NOMO-1 treated with dmso at 0.1 percent for 144 hours (cell line): ENCODE measurements around the gene CCM2L.
"Not testable (repeated sequence)": the region's sequence is repeated elsewhere in the genome, so short reads cannot be mapped to it uniquely, and the experiment has no call there.

ENCODE experiments used
- DNase-seq: peaks from one replicate; lab custom pipeline; 2025; ENCODE audit not compliant: unreplicated experiment; lab: John Stamatoyannopoulos, UW

Gene CCM2L

DNA sequence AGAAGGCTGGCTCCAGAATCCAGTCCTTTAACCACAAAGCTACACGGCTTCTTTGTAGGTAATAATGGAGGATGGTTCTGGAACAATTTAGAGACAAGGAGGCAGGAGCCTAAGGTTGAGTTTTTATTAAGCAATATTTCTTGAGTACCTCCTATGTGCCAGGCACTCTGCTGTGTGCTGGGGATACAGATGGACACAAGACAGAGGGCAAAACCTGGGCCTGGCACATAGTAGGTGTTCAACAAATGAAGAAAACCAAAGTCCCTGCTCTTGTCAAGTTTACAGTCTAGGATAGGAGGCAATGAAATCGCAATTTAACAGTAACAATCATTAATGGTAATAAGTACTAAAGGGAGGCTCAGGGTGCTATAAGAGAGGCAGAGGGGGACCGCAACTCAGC, 17.4 kb downstream of the CCM2L start:
- DNase-seq = no peak

DNA sequence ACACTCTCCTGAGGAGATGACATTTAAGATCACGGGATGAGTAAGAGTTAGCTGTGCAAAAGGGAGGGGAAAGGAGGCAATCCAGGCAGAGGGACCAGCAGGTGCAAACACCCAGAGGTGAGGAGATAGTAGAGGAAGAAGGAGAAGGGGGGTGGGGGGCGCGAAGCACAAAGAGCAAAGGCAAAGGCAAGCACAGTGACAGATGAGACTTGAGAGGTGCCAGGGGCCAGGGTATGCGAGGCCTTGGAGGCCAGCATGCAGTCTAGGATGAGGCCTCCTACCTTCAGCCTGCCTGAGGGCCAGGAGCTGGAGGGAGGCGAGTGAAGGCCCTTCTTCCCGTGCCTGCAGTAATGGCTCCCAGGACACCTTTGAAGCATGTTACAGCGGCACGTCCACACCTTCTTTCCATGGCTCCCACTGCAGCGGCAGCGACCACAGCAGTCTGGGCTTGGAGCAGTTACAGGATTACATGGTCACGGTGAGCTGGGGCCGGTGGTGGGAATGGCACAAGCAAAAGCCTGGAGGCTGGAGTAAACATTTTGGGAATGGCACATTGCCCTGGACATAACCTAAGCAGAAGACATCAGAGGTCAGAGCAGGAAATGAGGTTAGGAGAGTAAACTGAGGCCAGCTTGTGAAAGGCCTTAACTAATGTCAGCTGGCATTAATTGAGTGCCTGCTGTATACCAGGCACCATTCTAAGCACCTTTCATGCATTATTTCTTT, 18.6 kb downstream of the CCM2L start:
- no peak for DNase-seq

DNA sequence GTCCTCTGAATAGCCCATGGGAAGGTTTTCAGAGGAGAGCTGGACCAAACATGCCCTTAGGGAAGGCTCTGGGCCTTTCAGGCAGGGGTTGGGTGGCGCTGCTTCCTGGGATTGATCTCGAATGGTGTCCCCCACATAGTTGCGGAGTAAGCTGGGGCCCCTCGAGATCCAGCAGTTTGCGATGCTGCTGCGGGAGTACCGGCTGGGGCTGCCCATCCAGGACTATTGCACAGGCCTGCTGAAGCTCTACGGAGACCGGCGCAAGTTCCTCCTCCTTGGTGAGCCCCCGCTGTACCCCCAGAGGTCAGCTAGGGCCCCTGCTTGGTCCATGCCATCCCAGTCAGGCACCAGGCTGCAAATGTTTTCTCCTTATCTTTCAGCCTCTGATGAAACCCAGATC, 19.3 kb downstream of the CCM2L start:
- no peak for DNase-seq

DNA sequence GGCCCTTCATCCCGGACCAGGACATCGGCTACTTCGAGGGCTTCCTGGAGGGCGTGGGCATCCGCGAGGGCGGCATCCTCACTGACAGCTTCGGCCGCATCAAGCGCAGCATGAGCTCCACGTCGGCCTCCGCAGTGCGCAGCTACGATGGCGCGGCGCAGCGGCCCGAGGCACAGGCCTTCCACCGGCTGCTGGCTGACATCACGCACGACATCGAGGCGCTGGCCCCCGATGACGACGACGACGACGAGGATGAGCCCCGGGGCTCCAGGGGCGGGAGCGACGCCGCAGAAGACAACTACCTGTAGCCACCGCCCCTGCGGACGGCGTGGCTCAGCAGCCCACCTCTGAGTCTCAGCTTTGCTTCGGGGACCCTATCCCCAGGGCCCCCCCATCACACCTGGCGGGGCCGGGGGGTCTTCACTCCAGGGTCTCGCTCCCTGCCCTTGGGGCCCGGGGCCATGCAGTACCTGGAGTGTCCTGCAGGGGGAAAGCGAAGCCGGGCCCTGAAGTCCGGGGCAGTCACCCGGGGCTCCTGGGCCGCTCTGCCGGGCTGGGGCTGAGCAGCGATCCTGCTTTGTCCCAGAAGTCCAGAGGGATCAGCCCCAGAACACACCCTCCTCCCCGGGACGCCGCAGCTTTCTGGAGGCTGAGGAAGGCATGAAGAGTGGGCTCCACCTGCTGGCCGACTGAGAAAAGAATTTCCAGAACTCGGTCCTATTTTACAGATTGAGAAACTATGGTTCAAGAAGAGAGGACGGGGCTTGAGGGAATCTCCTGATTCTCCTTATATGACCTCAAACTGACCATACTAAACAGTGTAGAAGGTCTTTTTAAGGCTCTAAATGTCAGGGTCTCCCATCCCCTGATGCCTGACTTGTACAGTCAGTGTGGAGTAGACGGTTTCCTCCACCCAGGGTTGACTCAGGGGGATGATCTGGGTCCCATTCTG, 21.0 kb downstream of the CCM2L start:
- DNase-seq = peak; percentile 35

DNA sequence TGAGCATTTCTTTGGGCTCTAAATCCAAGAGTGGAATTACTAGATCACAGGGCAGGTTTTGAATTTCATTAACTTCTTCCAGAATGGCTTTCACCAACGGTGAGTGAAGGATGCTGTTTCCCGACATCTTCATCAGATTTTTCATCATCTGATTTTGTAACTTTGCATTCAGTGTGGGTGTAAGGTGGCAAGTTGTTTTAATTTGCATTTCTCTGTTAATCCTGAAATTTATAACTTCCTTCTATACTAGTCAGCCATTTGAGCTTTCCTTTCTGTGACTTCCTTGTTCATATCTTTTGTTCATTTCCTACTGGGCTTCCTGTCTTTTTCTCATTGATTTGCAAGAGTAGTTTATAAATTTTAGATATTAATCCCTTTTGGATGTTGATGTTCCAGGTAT, 23.1 kb downstream of the CCM2L start:
- no peak for DNase-seq

DNA sequence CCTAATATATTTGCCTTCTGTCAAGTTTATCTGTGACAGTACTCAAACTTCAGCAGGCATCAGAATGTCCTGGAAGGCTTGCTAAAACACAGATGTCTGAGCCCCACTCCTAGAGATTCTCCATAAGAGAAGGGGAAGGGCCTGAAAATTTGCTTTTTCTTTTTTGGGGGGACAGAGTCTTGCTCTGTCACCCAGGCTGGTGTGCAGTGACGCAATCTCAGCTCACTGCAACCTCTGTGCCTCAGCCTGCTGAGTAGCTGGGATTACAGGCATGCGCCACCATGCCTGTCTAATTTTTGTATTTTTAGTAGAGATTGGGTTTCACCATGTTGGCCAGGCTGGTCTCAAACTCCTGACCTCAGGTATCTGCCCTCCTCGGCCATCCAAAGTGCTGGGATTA, 23.5 kb downstream of the CCM2L start:
- not testable (repeated sequence) for DNase-seq

DNA sequence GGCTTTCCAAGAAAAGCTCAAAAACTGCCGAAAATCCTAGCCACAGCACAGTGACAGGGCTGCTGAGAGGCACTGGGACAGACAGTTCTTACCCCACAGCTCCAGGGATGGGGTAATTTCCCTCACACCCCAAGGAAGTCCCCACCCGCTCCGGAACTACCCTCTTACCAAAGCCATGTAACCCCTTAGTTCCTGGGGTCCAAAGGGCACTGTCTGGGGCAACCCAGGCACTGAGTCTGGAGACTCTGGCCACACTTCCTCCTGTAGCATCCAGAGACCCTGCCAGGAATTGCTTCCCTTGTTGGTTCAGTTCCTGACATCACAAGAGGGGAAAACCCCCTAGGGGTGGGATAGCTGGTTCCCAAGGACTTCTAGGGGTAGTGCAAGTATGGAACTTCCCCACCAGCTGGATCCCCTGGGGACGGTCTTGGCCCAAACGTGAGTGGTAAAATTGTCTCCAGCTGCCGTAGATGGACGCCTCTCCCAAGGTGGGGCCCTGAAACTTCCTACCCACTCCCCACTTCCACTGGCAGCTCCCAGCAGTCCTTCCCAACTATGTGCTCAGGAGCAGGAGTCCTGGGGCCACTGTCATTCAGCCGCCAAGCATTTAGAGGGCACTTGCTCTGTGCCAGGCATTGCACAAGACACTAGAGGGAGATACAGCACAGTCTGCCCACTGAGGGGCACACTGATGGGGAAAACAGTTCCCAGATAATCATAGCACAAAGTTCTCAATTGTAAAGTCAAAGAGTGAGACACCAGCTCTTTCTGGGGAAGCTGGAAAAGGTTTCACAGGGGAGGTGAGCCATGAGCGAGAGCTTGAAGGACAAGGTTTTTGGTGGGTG, 24.6 kb downstream of the CCM2L start:
- DNase-seq = peak; percentile 52

DNA sequence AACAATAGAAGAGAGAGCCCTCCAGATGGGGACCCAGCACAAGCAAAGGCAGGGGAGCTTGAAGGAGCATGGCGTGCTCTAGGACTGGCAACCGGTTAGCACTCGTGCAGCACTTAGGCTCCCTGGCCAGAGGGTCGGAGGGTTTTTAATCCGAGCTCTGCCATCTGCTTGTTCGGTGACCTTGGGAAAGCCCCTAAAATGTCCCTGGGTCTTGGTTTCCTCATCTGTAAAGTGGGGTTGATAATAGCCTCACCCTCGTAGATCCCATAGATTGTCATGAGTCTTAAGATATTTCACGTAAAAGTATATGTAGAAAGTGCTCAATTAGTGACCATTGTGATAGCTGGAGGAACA, 25.2 kb downstream of the CCM2L start:
- no peak for DNase-seq

DNA sequence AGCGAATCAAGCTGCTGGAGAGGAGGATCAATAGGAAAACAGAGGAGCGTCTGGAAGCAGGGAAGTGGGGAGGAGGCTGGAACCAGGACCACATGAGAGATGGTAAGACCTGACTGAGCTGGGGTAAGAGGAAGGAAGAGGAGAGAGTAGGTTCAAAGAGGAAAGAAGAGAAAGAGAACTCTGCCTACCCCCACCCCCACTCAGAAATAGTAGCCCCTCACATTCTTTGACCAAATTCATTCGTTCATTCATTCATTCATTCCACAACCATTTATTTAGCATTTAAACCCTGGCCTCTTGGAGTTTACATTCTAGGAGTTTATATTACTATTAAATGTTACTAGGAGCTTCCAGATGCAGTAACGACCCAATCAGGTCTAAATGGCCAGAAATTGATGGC, 26.0 kb downstream of the CCM2L start:
- DNase-seq = no peak

DNA sequence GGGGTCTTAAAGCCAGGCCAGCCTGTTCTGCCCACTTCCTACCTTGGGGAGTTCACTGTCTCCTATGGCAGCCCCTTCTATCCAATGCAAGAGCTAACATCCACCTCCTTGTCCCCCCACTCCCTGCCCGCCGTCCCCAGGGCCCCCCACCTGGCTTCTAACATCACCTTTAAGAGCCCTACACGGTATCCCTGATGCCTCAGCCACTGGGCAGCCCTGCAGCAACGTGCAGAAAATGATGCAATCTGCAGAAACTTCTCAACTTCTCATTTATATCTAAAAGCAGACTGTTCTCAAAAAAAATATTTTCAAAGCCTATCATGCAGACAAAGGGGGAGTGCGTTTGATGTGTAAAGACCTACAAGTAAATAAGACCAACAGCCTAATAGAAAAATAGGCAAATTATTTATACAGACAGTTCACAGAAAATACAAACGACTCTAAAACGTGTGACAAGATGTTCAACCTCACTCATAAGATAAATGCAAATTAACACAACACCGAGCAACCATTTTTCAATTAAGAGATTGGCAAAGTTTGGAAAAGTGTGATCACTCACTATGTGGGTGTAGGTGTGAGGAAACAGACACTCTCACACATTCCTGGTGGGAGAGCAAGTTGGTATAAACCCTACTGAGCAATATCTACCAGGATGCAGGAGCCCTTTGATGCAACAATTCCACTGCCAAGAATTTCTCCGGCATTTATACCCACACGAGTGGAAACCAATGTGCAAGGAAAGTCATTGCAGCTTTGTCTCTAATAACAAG, 26.7 kb downstream of the CCM2L start:
- DNase-seq = peak; percentile 11

DNA sequence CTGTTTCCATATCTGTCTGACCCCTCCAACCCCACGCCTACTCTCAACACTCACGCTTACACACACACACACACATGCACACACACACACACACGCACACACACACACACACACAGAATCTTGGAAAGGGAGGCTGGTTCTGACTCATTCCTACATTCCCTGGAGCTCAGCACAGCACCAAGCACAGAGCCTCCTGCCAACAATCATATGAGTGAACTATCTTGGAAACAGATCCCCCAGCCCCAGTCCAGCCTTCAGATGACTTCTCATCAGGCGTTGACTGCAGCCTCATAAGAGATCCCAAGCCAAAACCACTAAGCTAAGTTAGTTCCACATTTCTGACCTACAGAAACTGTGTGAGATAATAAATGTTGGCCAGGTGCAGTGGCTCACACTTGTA, 27.7 kb downstream of the CCM2L start:
- DNase-seq = no peak

DNA sequence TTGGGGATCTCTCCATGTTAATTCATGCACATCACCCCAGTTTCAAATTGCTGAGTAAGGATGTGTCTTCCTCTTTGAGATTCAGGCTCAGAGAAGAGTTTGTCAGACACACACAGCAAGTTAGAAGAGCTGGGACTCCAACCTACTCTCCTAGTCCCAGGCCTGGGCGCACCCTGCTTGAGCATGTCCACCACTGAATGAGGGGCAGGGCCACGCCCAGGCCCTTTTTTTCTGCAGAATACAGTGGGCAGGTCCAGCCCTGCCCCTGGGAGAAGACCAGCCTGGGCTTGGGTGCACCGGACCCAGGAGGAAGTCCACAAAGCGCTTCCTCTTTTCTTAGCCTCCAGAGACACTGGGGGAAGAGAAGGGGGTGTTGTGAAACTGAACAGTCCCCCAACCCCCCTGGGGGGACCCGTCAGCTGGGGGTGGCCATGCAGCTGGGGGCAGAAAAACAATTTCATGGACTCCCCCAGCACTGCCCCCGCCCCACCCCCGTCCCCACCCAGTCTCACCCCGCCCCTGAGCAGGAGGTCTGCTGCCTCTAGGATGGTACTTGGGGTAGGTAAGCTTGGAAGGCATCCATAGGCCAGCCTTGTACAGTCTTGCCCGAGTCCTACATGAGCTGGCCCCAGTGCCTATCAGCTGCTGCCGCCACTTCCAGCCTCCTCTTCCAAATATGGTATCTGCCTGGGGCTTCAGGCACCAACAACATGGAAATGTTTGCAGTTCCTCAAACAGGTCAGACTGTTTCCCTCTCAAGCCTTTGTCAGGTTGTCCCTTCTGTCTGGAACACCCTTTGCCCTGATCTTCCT, 30.1 kb downstream of the CCM2L start:
- peak; percentile 85 for DNase-seq

DNA sequence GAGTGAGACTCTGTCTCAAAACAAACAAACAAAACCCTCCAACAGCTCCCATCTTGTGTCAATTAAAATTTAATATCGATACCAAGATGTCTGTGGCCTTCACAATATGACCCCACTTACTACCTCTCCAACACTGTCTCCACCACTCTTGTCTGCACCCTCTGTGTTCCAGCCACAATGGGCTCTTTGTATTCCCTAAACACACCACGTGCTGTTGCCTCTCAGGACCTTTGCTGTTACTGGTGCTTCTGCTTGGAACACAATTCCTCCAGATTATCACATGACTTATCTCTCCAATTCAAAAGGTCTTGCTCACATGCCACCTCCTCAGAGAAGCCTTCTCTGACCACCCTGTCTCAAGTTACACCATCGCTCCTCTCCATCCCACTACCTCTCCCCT, 35.8 kb downstream of the CCM2L start:
- no peak for DNase-seq

DNA sequence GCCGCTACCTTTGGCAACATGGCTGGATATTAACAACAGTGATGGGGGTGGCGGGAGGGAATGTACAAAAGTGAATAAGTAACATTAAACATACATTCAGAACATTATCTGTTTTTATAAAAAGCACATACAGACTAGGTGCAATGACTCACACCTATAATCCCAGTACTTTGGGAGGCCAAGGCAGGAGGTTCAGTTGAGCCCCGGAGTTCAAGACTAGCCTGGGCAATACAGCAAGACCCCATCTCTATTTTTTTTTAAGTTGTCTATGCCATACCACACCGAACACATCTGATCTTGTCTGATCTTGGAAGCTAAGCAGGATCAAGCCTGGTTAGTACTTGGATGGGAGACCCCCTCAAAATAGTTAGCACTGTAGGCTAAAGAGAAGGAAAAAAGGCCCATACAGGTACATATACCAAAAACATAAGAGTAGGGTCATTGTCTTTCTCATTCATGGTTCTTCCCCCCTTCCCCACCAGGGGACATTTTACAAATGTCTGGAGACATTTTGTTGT, 40.1 kb downstream of the CCM2L start:
- no peak for DNase-seq

DNA sequence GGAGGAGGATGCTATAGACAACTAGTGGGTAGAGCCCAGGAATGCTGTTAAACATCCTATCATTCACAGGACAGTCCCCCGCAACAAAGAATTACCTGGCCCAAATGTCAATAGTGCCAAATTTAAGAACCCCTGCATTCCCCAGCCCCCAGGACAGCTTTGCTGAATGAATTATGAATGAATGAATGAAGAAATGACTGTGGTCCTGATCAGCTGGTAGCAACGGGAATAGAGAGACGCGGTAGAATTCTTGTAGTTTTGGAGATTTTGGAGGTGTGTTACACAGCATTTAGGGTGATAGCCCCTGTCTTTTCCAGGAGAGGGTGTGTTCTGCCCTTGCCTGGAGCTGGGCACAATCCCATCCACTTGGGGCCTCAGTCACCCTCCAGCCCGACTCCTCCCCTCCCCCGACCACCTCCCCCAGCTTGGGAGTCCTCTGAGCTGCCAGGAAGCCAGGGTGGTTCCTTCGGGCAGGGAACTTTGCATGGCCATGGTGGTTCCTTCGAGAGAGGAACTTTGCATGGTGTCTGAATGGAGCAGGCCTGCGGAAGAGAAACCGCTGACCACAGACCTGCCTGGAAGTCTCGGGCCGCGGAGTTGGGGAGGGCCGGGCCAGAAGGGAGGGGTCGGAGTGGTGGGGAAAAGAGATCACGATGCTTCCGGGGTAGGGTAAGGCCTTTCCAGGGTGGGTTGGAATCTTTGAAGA, 40.8 kb downstream of the CCM2L start:
- DNase-seq = peak; percentile 70

DNA sequence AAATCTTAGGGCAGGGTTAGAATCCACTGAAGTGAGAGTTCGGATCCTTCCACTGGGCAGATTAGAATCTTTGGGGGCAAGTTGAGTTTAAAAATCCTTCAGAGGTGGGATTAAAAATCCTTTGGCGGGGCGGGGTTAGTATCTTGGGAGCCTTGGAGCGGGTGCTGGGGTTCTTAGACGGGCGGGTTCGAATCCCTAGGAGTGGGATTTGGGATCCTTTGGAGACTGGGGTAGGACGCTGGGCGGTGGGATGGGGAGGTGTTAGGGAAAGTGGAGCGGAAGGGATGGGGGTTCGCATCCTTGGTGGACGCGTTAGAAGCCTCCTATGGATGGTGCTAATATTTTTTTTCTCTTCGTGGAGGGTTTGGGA, 41.5 kb downstream of the CCM2L start:
- DNase-seq = no peak

DNA sequence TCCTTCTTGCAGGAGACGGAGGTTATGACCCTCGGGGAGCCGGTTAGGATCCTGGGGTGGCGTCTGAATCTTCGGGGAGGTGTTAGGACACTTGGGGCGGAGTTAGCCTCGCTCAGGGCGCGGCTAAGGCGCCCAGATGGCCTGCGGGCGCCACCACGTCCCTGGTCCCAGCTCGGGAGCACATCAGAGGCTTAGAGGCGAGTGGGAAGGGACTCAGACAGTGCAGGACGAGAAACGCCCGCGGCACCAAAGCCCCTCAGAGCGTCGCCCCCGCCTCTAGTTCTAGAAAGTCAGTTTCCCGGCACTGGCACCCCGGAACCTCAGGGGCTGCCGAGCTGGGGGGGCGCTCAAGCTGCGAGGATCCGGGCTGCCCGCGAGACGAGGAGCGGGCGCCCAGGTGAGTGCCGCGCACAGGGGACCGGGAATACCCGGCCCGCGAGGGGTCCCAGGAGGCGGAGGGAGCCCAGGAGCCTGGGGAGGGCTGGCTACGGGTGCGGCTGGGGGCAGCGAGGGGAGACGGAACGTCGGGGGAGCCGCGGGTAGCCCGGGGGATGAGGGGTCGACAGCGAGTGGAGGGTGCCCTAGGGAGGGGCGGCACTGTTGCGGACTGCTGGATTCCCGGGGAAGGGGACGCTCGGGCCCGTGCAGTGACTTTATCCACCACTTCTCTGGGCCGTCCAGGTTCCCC, 42.0 kb downstream of the CCM2L start, which contains the start of gene HCK:
TSS of gene HCK (plus strand) at position 153 of the 688 bp plus-strand sequence.
- DNase-seq = peak; percentile 41

DNA sequence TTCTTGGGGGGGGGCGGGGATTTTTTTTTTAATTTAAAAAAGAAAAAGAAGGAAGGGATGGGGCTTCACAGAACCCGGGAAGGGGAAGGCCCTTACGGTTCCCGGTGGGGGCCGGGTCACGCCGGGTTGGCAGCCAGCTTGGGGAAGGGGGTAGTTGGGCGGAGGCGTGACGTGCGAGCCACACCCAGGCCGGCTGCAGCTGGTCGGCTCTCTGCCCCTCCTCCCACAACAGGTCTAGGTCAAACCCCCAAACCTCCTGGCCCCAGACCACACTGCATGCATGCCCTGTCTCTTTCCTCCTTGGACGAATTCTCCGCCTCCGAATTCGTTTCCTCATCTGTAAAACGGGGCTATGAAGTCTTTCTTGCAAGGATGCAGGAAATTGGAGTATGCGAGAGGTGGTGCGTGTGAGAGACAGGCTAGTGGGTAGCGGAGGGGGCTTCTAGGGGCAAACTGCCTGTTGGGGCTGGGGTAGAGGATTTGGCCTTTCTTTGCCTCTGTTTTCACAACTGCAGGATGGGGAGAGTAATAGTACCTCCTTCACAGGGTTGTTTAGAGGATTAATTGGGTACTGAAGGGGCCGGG, 42.6 kb downstream of the CCM2L start:
- peak; percentile 71 for DNase-seq
